Ovary (tissue), 3 donors: ENCODE results near the gene TMEM117.

Experiments used
- EP300 ChIP-seq: sonication (generic); formaldehyde crosslinking; IDR thresholded peaks from one replicate; pipeline ENCODE4 v1.6.1; 2017; ENCODE audit warnings: antibody characterized with exemption
- POLR2A ChIP-seq: fragments of 450-650 bp; IDR thresholded peaks from one replicate; pipeline ENCODE4 v1.6.1; 2017; ENCODE audit warnings: antibody characterized with exemption, mild to moderate bottlenecking, moderate library complexity
- TF ChIP-seq, protein P1 (sequence below), 3 donors: fragments of 450-650 bp in 2 of 3; fragments of 200-600 bp in 1 of 3; IDR thresholded peaks; one replicate each; pipeline versions ENCODE4 v1.5.1 to v1.8.0; 2016 to 2022; ENCODE audit warnings: antibody characterized with exemption in 3 of 3, mild to moderate bottlenecking in 1 of 3
- donor health status: DM: no; HTN: no; CAD: no.

DNA sequence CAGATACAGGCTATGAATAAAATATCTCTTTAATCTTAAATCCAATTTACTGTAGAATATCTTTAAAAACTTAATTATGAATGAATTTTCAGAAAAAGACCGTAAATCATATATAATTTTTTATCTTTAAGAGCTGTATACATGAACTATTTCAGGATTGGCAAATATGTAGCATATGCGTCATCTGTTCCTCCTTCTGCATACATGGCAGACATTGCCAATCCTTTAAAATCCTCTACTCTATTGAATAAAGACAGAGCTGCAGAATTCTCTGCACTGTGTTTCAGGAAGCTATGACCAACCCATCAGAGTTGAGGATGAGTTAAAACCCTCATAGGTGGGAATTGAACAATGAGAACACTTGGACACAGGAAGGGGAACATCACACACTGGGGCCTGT is 279.0 kb downstream of the TMEM117 start:
- no peak for TF ChIP-seq POLR2A
- TF ChIP-seq, protein P1, sequence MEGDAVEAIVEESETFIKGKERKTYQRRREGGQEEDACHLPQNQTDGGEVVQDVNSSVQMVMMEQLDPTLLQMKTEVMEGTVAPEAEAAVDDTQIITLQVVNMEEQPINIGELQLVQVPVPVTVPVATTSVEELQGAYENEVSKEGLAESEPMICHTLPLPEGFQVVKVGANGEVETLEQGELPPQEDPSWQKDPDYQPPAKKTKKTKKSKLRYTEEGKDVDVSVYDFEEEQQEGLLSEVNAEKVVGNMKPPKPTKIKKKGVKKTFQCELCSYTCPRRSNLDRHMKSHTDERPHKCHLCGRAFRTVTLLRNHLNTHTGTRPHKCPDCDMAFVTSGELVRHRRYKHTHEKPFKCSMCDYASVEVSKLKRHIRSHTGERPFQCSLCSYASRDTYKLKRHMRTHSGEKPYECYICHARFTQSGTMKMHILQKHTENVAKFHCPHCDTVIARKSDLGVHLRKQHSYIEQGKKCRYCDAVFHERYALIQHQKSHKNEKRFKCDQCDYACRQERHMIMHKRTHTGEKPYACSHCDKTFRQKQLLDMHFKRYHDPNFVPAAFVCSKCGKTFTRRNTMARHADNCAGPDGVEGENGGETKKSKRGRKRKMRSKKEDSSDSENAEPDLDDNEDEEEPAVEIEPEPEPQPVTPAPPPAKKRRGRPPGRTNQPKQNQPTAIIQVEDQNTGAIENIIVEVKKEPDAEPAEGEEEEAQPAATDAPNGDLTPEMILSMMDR (IDR thresholded peaks at IDR 0.05): no peak
- TF ChIP-seq EP300: no peak
